A673 (cell line): ENCODE results near the gene ZNF473.
"Not testable (repeated sequence)": the region's sequence is repeated elsewhere in the genome, so short reads cannot be mapped to it uniquely, and the experiment has no call there.

ENCODE experiments used
- CTCF ChIP-seq: fragments of 300-800, 200-600 bp; sonication (generic); conservative IDR thresholded peaks from 2 replicates; pipeline ENCODE4 v1.5.1; 2017; ENCODE audit warnings: low read depth, mild to moderate bottlenecking, antibody characterized with exemption, low read length, moderate library complexity, mixed read lengths
- EZH2 ChIP-seq: fragments of 200-600 bp; sonication (generic); IDR thresholded peaks from 2 replicates; pipeline ENCODE4 v1.6.1; 2017; ENCODE audit warnings: borderline replicate concordance, low read depth, mild to moderate bottlenecking, mixed read lengths, antibody characterized with exemption, low read length; ENCODE audit not compliant: poor library complexity, severe bottlenecking

GRCh38 chr19:50084440-50084839 is 58.6 kb downstream of the ZNF473 start:
- not testable (repeated sequence) for TF ChIP-seq CTCF, EZH2
